Subcutaneous abdominal adipose tissue (tissue), 5 donors: ENCODE results near the gene ZNF516.

Experiments used
- H3K27ac ChIP-seq: one replicate; pipeline ENCODE4 v1.7.0; 2013; ENCODE audit warnings: low read depth, mild to moderate bottlenecking, inconsistent platforms, low read length, moderate library complexity
- H3K27me3 ChIP-seq, 5 donors: one replicate each; pipeline ENCODE4 v1.7.0; 2013; ENCODE audit warnings: low read length in 5 of 5, inconsistent platforms in 1 of 5; ENCODE audit not compliant: control insufficient read depth in 5 of 5, insufficient read depth in 4 of 5
- H3K36me3 ChIP-seq, 5 donors: one replicate each; pipeline ENCODE4 v1.7.0; 2013; ENCODE audit warnings: low read length in 5 of 5; ENCODE audit not compliant: control insufficient read depth in 5 of 5, insufficient read depth in 5 of 5
- H3K4me1 ChIP-seq, 5 donors: one replicate each; pipeline ENCODE4 v1.7.0; 2013; ENCODE audit warnings: low read length in 5 of 5, mild to moderate bottlenecking in 3 of 5, moderate library complexity in 1 of 5; ENCODE audit not compliant: control insufficient read depth in 5 of 5, insufficient read depth in 5 of 5
- H3K4me3 ChIP-seq, 5 donors: one replicate each; pipeline ENCODE4 v1.7.0; 2013; ENCODE audit warnings: low read length in 5 of 5, low read depth in 1 of 5
- H3K9ac ChIP-seq, 5 donors: one replicate each; pipeline ENCODE4 v1.7.0; 2013; ENCODE audit warnings: low read length in 5 of 5, mild to moderate bottlenecking in 4 of 5, moderate library complexity in 3 of 5
- H3K9me3 ChIP-seq, 5 donors: one replicate each; pipeline ENCODE4 v1.7.0; 2013; ENCODE audit warnings: low read length in 5 of 5; ENCODE audit not compliant: control insufficient read depth in 5 of 5
- donor health status: healthy.
- donor health status: healthy.
- donor health status: healthy.
- donor health status: healthy.
- donor health status: healthy.

ZNF516 gene

GRCh38 chr18:76351961-76352581, 143.0 kb downstream of the ZNF516 start:
- Histone ChIP-seq H3K9me3 (peaks cover 0 to 3% (median 0%) of the 10 kb centered on the region in 5 donors), H3K4me3 (peak overlapping the region in 3 of 5 donors; percentile 4 to 43 (median 41)), H3K27ac (no peak overlapping the region), H3K27me3 (peaks cover 0 to 6% (median 0%) of the 10 kb centered on the region in 5 donors), H3K9ac (peak overlapping the region in 1 of 5 donors; percentile 14), H3K36me3 (peaks cover 0 to 9% (median 1%) of the 10 kb centered on the region in 5 donors), H3K4me1 (peaks cover 0 to 15% (median 10%) of the 10 kb centered on the region in 5 donors)

GRCh38 chr18:76350134-76351025, 144.7 kb downstream of the ZNF516 start:
- H3K9ac ChIP-seq, result no peak overlapping the region
- H3K27ac ChIP-seq, result no peak overlapping the region
- H3K4me3 ChIP-seq, result no peak overlapping the region
- peaks cover 0 to 6% (median 0%) of the 10 kb centered on the region in 5 donors for H3K27me3 ChIP-seq
- no peaks in the 10 kb centered on the region for H3K36me3 ChIP-seq
- peaks cover 0 to 3% (median 0%) of the 10 kb centered on the region in 5 donors for H3K9me3 ChIP-seq
- peaks cover 0 to 15% (median 10%) of the 10 kb centered on the region in 5 donors for H3K4me1 ChIP-seq

- peak overlapping the region in 3 of 5 donors; percentile 8 to 50 (median 29) for H3K4me3 ChIP-seq
- H3K27ac ChIP-seq, result no peak overlapping the region
- no peaks in the 10 kb centered on the region for H3K36me3 ChIP-seq
- H3K9me3 ChIP-seq, result peaks cover 0 to 3% (median 0%) of the 10 kb centered on the region in 5 donors
- peaks cover 0 to 15% (median 10%) of the 10 kb centered on the region in 5 donors for H3K4me1 ChIP-seq
- H3K9ac ChIP-seq, result no peak overlapping the region
- H3K27me3 ChIP-seq, result peaks cover 0 to 6% (median 0%) of the 10 kb centered on the region in 5 donors
Observed at GRCh38 chr18:76349067-76349715, 145.9 kb downstream of the ZNF516 start.

GRCh38 chr18:76348267-76349066, 146.6 kb downstream of the ZNF516 start:
- Histone ChIP-seq H3K9me3 (peaks cover 0 to 2% (median 0%) of the 10 kb centered on the region in 5 donors), H3K4me3 (peak overlapping the region in 3 of 5 donors; percentile 8 to 50 (median 29)), H3K9ac (no peak overlapping the region), H3K27me3 (peaks cover 0 to 6% (median 0%) of the 10 kb centered on the region in 5 donors), H3K36me3 (no peaks in the 10 kb centered on the region), H3K27ac (no peak overlapping the region), H3K4me1 (peaks cover 0 to 15% (median 10%) of the 10 kb centered on the region in 5 donors)

- Histone ChIP-seq H3K27me3 (peaks cover 0 to 6% (median 0%) of the 10 kb centered on the region in 5 donors), H3K27ac (no peak overlapping the region)
Observed at GRCh38 chr18:76347341-76347740, 147.7 kb downstream of the ZNF516 start.

GRCh38 chr18:76346490-76347130, 148.4 kb downstream of the ZNF516 start:
- H3K9ac ChIP-seq, result no peak overlapping the region
- H3K27me3 ChIP-seq, result peaks cover 0 to 6% (median 0%) of the 10 kb centered on the region in 5 donors
- H3K4me3 ChIP-seq, result no peak overlapping the region
- H3K4me1 ChIP-seq, result peaks cover 0 to 8% (median 3%) of the 10 kb centered on the region in 5 donors
- H3K9me3 ChIP-seq, result no peaks in the 10 kb centered on the region
- no peaks in the 10 kb centered on the region for H3K36me3 ChIP-seq
- H3K27ac ChIP-seq, result no peak overlapping the region

More at GRCh38 chr18:76347341-76347740, 147.7 kb downstream of the ZNF516 start:
- H3K4me1 ChIP-seq, result peaks cover 0 to 14% (median 9%) of the 10 kb centered on the region in 5 donors
- no peaks in the 10 kb centered on the region for H3K36me3 ChIP-seq
- no peaks in the 10 kb centered on the region for H3K9me3 ChIP-seq
- H3K9ac ChIP-seq, result no peak overlapping the region
- H3K4me3 ChIP-seq, result no peak overlapping the region

- H3K4me1 ChIP-seq, result peaks cover 0 to 8% (median 3%) of the 10 kb centered on the region in 5 donors
Observed at GRCh38 chr18:76345901-76346300, 149.1 kb downstream of the ZNF516 start.

GRCh38 chr18:76343938-76344569, 151.0 kb downstream of the ZNF516 start:
- Histone ChIP-seq H3K36me3 (no peaks in the 10 kb centered on the region), H3K27me3 (peaks cover 0 to 3% (median 0%) of the 10 kb centered on the region in 5 donors), H3K9me3 (peaks cover 6 to 10% (median 9%) of the 10 kb centered on the region in 5 donors), H3K4me3 (no peak overlapping the region), H3K4me1 (peaks cover 0 to 6% (median 3%) of the 10 kb centered on the region in 5 donors), H3K27ac (no peak overlapping the region), H3K9ac (no peak overlapping the region)

More at GRCh38 chr18:76345901-76346300, 149.1 kb downstream of the ZNF516 start:
- Histone ChIP-seq H3K9me3 (peaks cover 0 to 3% (median under 1%) of the 10 kb centered on the region in 5 donors), H3K27ac (no peak overlapping the region), H3K27me3 (peaks cover 0 to 6% (median 0%) of the 10 kb centered on the region in 5 donors), H3K9ac (no peak overlapping the region), H3K4me3 (no peak overlapping the region), H3K36me3 (no peaks in the 10 kb centered on the region)
